Smooth muscle cell (in vitro differentiated cells): ENCODE data around the gene BRSK2. TPM values are rescaled to one million over a fixed set of nuclear protein-coding genes. Genes with fewer than 3 reads are reported as not detected.

ENCODE experiments used
- DNase-seq: peaks from one replicate; lab custom pipeline; 2025; ENCODE audit not compliant: unreplicated experiment; lab: John Stamatoyannopoulos, UW
- H2AFZ ChIP-seq: fragments of 200-600 bp; sonication (generic); 2 replicates; pipeline ENCODE4 v1.6.0; 2016; ENCODE audit warnings: antibody characterized with exemption, low read depth, mild to moderate bottlenecking
- H3F3A ChIP-seq: fragments of 200-600 bp; sonication (generic); 2 replicates; pipeline ENCODE4 v1.6.0; 2017; ENCODE audit warnings: antibody characterized with exemption, low read depth
- H3K27ac ChIP-seq: fragments of 200-600 bp; sonication (generic); 2 replicates; pipeline ENCODE4 v1.5.1; 2016; ENCODE audit warnings: low read depth, mild to moderate bottlenecking
- H3K27me3 ChIP-seq: fragments of 200-600 bp; sonication (generic); 2 replicates; pipeline ENCODE4 v1.6.1; 2016; ENCODE audit warnings: low read depth, mild to moderate bottlenecking
- H3K36me3 ChIP-seq: fragments of 200-600 bp; sonication (generic); 2 replicates; pipeline ENCODE4 v1.5.1; 2016; ENCODE audit warnings: low read depth
- H3K4me1 ChIP-seq: fragments of 200-600 bp; sonication (generic); 2 replicates; pipeline ENCODE4 v1.5.1; 2016; ENCODE audit warnings: low read depth
- H3K4me2 ChIP-seq: fragments of 200-600 bp; sonication (generic); 2 replicates; pipeline ENCODE4 v1.6.0; 2016; ENCODE audit warnings: mild to moderate bottlenecking
- H3K4me3 ChIP-seq: fragments of 200-600 bp; sonication (generic); 2 replicates; pipeline ENCODE4 v1.5.1; 2016; ENCODE audit warnings: mild to moderate bottlenecking
- H3K79me2 ChIP-seq: fragments of 200-600 bp; sonication (generic); 2 replicates; pipeline ENCODE4 v1.6.0; 2016; ENCODE audit warnings: low read depth, mild to moderate bottlenecking
- H3K9ac ChIP-seq: fragments of 200-600 bp; sonication (generic); 2 replicates; pipeline ENCODE4 v1.6.0; 2016; ENCODE audit warnings: low read depth
- H3K9me3 ChIP-seq: fragments of 200-600 bp; sonication (generic); replicated peaks from 2 replicates; pipeline ENCODE4 v1.5.1; 2016; ENCODE audit warnings: low read depth
- H4K20me1 ChIP-seq: fragments of 200-600 bp; sonication (generic); 2 replicates; pipeline ENCODE4 v1.6.0; 2016; ENCODE audit warnings: low read depth
- CTCF ChIP-seq: fragments of 200-600 bp; sonication (generic); IDR thresholded peaks from 2 replicates; pipeline ENCODE4 v1.5.1; 2017; ENCODE audit warnings: borderline replicate concordance, mild to moderate bottlenecking, antibody characterized with exemption; ENCODE audit not compliant: insufficient read depth, poor library complexity, severe bottlenecking
- WGBS: methylation state at CpG from one replicate; pipeline ENCODE4 v1.1.7; 2016; ENCODE audit warnings: low lambda C conversion rate; 5-methylcytosine and 5-hydroxymethylcytosine counted together
- polyA plus RNA-seq: library from polyadenylated mRNA; unstranded; fragments of >200 nt; fragmentation: Nextera tagmentation; extraction: Ambion mirVana; gene quantifications from 2 replicates; pipeline ENCODE4 v1.2.1, GENCODE V29; 2016
- total RNA-seq: library from RNA; depleted of rRNA; stranded (reverse); fragments of >200 nt; gene quantifications from 2 replicates; pipeline ENCODE4 v1.2.3, GENCODE V29; 2014

BRSK2 gene
- total and polyA plus RNA-seq, 2 experiments from 2014 or later, result 1.5 to 5.2 TPM

- no peaks in the 10 kb centered on the region for H3F3A ChIP-seq
- H3K4me2 ChIP-seq, result no peak overlapping the region
- no peaks in the 10 kb centered on the region for H3K79me2 ChIP-seq
- H3K27me3 ChIP-seq, result no peaks in the 10 kb centered on the region
- H2AFZ ChIP-seq, result no peak overlapping the region
- H3K36me3 ChIP-seq, result no peaks in the 10 kb centered on the region
- TF ChIP-seq CTCF, result no peak
- H4K20me1 ChIP-seq, result no peaks in the 10 kb centered on the region
- DNase-seq, result no peak
- no peak overlapping the region for H3K4me3 ChIP-seq
- no peaks in the 10 kb centered on the region for H3K9me3 ChIP-seq
- H3K9ac ChIP-seq, result no peak overlapping the region
- H3K27ac ChIP-seq, result no peak overlapping the region
- H3K4me1 ChIP-seq, result no peaks in the 10 kb centered on the region
- WGBS, result 96% methylated on average over 18 of the region's 18 CpGs
Measured at GRCh38 chr11:1468002-1468401, 78.3 kb downstream of the BRSK2 start.

- H3F3A ChIP-seq, result no peaks in the 10 kb centered on the region
- H3K27ac ChIP-seq, result no peak overlapping the region
- H2AFZ ChIP-seq, result no peak overlapping the region
- H3K4me1 ChIP-seq, result no peaks in the 10 kb centered on the region
- no peaks in the 10 kb centered on the region for H3K79me2 ChIP-seq
- H3K36me3 ChIP-seq, result no peaks in the 10 kb centered on the region
- no peaks in the 10 kb centered on the region for H4K20me1 ChIP-seq
- DNase-seq, result no peak
- no peaks in the 10 kb centered on the region for H3K9me3 ChIP-seq
- no peak overlapping the region for H3K9ac ChIP-seq
- H3K27me3 ChIP-seq, result no peaks in the 10 kb centered on the region
- 93% methylated on average over 17 of the region's 19 CpGs for WGBS
- H3K4me2 ChIP-seq, result no peak overlapping the region
- TF ChIP-seq CTCF, result no peak
- no peak overlapping the region for H3K4me3 ChIP-seq
Measured at GRCh38 chr11:1468473-1469066, 78.8 kb downstream of the BRSK2 start.

GRCh38 chr11:1469287-1469910, 79.7 kb downstream of the BRSK2 start:
- no peaks in the 10 kb centered on the region for H3F3A ChIP-seq
- no peak overlapping the region for H3K4me2 ChIP-seq
- no peak overlapping the region for H3K27ac ChIP-seq
- DNase-seq, result no peak
- H2AFZ ChIP-seq, result no peak overlapping the region
- no peak for TF ChIP-seq CTCF
- WGBS, result 92% methylated on average over 19 of the region's 19 CpGs
- H3K4me1 ChIP-seq, result no peaks in the 10 kb centered on the region
- no peaks in the 10 kb centered on the region for H3K79me2 ChIP-seq
- H3K9ac ChIP-seq, result no peak overlapping the region
- no peak overlapping the region for H3K4me3 ChIP-seq
- no peaks in the 10 kb centered on the region for H3K36me3 ChIP-seq
- H3K27me3 ChIP-seq, result no peaks in the 10 kb centered on the region
- H4K20me1 ChIP-seq, result no peaks in the 10 kb centered on the region
- H3K9me3 ChIP-seq, result no peaks in the 10 kb centered on the region
